ENCODE data around the gene GPD2. TPM values are rescaled to one million over a fixed set of nuclear protein-coding genes. Genes with fewer than 3 reads are reported as not detected.

GPD2 gene
- total and polyA plus RNA-seq, 10 of the 15 experiments (the other 5 are each of a cell fraction or from before 2014, with no cell fraction given): 10.0 to 73.5 (median 43.4) TPM

GRCh38 chr2:156539086-156539860 lies 103.1 kb downstream of the GPD2 start:
- peaks cover 7% of the 10 kb centered on the region; the same call in 2 of the 3 replicates for H3K9me3 ChIP-seq (replicated peaks; ENCODE audit: control insufficient read depth, insufficient read depth, low read length)
- no peaks in the 10 kb centered on the region; a peak in 1 of 4 replicates for H3K36me3 ChIP-seq (ENCODE audit: control insufficient read depth in 2 of 2, insufficient read depth in 2 of 2, low read length in 1 of 2)
- ChIA-PET SMC1A (ENCODE audit: uncharacterized antibody, unreplicated experiment) (interaction anchor here (0.7 to 12.7 kb wide), 18 partner anchors 13 to 208 kb away, joined by 3 to 68 read pairs (median 4); no protein-coding TSS in a partner anchor), RAD21 (ENCODE audit: unreplicated experiment) (interaction anchor here (1.0 to 2.6 kb wide), 7 partner anchors 13 to 205 kb away, joined by 3 to 18 read pairs (median 9); no protein-coding TSS in a partner anchor), CTCF (interaction anchor here (0.8 to 3.2 kb wide), 6 partner anchors 17 to 204 kb away, joined by 3 to 10 read pairs (median 4); no protein-coding TSS in a partner anchor), POLR2A (interaction anchor here (0.6 to 2.2 kb wide), 9 partner anchors 8 to 268 kb away, joined by 3 to 12 read pairs (median 5); no protein-coding TSS in a partner anchor)
- DNase-seq (ENCODE audit: low read depth, low spot score) (no peak), ATAC-seq (no peak), FAIRE-seq (no peak)
- H3K27ac ChIP-seq (ENCODE audit: control insufficient read depth, insufficient read depth): peak overlapping the region; percentile 69; the same call in 1 of the 2 replicates
- H3K4me3 ChIP-seq: no peak overlapping the region
- intact Hi-C loops (cut with micrococcal nuclease; ENCODE audit: unreplicated experiment) (loop anchor here (5.0 kb wide), 2 partner anchors 102 to 202 kb away; partner anchors contain the start of gene GPD2), in situ Hi-C loops (cut with MboI) (no loop called here)
- H3K27me3 ChIP-seq (replicated peaks in 1 of 2; ENCODE audit: control insufficient read depth in 2 of 2, insufficient read depth in 2 of 2, low read length in 1 of 2): no peaks in the 10 kb centered on the region
- H3K4me2 ChIP-seq (ENCODE audit: control insufficient read depth, insufficient read depth): no peak overlapping the region
- no peak overlapping the region for H2AFZ ChIP-seq (ENCODE audit: control insufficient read depth, low read depth, low read length)
- WGBS (ENCODE audit: insufficient coverage, insufficient replicate concordance, low lambda C conversion rate, missing lambda C conversion rate): 77% methylated on average over 4 of the region's 4 CpGs
- peaks cover 44% of the 10 kb centered on the region for H3K4me1 ChIP-seq (ENCODE audit: control insufficient read depth, insufficient read depth, low read length)
- H3K9ac ChIP-seq (ENCODE audit: control insufficient read depth, insufficient read depth, low read length): no peak overlapping the region
- TF ChIP-seq, protein P1, sequence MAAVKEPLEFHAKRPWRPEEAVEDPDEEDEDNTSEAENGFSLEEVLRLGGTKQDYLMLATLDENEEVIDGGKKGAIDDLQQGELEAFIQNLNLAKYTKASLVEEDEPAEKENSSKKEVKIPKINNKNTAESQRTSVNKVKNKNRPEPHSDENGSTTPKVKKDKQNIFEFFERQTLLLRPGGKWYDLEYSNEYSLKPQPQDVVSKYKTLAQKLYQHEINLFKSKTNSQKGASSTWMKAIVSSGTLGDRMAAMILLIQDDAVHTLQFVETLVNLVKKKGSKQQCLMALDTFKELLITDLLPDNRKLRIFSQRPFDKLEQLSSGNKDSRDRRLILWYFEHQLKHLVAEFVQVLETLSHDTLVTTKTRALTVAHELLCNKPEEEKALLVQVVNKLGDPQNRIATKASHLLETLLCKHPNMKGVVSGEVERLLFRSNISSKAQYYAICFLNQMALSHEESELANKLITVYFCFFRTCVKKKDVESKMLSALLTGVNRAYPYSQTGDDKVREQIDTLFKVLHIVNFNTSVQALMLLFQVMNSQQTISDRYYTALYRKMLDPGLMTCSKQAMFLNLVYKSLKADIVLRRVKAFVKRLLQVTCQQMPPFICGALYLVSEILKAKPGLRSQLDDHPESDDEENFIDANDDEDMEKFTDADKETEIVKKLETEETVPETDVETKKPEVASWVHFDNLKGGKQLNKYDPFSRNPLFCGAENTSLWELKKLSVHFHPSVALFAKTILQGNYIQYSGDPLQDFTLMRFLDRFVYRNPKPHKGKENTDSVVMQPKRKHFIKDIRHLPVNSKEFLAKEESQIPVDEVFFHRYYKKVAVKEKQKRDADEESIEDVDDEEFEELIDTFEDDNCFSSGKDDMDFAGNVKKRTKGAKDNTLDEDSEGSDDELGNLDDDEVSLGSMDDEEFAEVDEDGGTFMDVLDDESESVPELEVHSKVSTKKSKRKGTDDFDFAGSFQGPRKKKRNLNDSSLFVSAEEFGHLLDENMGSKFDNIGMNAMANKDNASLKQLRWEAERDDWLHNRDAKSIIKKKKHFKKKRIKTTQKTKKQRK (IDR thresholded peaks at IDR 0.05; ENCODE audit: low read depth, low read length): no peak
- TF ChIP-seq NFYB (IDR thresholded peaks at IDR 0.05; ENCODE audit: insufficient read depth, low read depth, low read length) (no peak), NFXL1 (IDR thresholded peaks at IDR 0.05; ENCODE audit: borderline replicate concordance) (no peak)
- no peaks in the 10 kb centered on the region for H3K79me2 ChIP-seq (ENCODE audit: control insufficient read depth, insufficient read depth, low read length)
- no peaks in the 10 kb centered on the region for H4K20me1 ChIP-seq (ENCODE audit: control insufficient read depth, insufficient read depth)
- no TSS peak for BruUV-seq (replicated peaks)

All from GM12878 (cell line).